GM10847 (cell line): ENCODE measurements around the gene OLIG1.

ENCODE experiments used
- POLR2A ChIP-seq: IDR thresholded peaks from 2 replicates; pipeline ENCODE4 v1.6.1; 2011; ENCODE audit not compliant: insufficient read length; ENCODE audit errors: extremely low read depth

Gene OLIG1

GRCh38 chr21:33101300-33101911 lies 31.5 kb downstream of the OLIG1 start:
- no peak for TF ChIP-seq POLR2A

GRCh38 chr21:33105088-33105487 lies 35.1 kb downstream of the OLIG1 start:
- TF ChIP-seq POLR2A: no peak

DNA sequence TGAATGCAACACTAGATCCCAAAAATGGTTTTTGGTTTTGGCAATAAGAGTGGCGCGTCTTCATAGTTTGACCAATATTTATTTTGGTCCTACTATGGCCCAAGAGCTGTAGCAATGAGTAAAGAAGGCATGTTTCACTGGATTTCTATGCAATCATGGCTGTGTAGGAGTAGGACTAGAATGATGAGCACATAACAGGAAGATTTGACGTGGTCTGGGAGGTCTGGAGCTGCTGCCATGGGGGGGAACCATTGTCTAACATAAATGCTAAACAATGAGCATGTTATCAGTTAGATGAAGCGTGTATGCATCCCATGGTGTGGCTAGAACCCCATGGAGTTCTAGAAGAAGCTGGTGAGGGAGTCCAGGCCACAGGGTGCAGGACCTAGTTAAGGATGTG lies 38.3 kb downstream of the OLIG1 start:
- no peak for TF ChIP-seq POLR2A

DNA sequence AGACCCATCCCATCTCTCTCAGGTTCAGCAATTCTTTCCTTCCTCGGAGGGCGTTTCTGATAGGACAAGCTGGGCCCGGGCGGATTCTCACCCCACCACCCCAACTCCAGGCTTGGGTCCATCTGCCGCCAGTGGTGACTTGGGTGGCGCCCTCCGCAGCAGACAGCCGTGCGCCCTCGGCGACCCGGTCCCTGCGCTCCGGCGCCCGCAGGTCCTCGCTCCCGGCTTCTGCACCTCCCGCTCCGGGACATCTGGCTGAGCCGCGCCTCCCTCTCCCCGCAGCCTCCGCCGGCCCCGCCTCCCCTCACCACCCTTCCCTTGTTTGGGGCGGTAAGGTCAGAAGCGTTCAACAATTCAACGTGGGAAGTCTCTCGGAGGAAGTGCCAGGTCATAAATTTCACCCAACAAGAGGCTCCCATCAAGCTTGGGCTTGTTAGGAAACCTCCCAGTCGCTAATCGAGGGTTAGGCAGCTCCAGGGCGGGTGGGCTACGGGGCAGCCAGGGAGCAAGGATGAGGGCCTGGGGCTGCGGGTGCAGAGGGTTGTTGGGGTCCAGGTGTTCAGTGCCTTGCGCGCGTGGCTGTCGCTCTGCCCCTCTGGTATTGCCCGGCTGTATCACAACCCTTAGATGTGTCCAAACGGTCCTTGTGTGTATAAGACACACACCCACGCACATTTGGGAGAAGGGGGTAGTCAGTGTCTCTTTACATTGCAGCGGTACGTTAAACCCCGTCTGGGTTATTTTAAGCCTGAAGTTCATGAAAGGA lies 39.8 kb downstream of the OLIG1 start:
- no peak for TF ChIP-seq POLR2A

- no peak for TF ChIP-seq POLR2A
These were observed 40.4 kb downstream of the OLIG1 start for GRCh38 chr21:33110340-33110715.

DNA sequence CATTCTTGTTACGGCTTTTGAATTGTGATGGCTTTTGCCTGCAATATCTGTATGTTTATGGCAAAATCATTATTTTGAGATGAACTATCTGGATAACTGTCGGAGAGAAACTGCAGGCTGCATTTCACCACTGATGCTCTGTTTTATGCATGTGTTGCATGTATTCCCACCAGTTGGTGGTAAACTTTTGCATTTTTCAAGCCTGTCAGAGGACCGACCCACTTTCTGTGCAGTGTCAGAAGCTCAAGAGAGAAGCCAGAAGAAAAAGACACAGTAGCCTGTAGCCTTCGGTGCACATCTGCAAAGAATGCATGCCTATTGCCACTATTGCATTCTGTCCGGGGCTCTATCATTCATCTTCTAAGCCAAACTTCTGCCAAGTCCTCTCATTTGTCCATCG lies 41.6 kb downstream of the OLIG1 start:
- no peak for TF ChIP-seq POLR2A

GRCh38 chr21:33112151-33112550 lies 42.2 kb downstream of the OLIG1 start:
- no peak for TF ChIP-seq POLR2A

GRCh38 chr21:33112681-33113080 lies 42.7 kb downstream of the OLIG1 start:
- no peak for TF ChIP-seq POLR2A

DNA sequence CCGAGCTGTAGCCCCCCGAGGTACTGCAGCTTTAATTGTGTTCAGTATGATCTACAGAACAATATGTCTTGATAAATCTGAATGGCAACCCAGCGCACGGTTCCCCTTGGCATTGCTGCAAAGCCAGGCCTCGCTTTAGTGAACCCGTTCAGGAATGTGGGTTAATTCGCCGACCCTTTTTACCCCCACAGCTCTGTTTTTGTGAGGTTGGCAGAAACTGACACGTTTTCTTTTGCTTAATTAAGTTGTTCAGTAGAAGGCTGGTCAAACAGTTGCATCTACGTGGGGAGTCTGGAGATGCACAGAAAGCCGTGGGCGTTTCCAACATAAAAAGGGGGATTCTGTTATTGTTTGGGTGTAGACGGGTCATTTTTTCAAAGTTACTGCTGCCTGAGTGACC lies 43.2 kb downstream of the OLIG1 start:
- no peak for TF ChIP-seq POLR2A

- TF ChIP-seq POLR2A: no peak
These were observed 44.3 kb downstream of the OLIG1 start for GRCh38 chr21:33114276-33114675.

DNA sequence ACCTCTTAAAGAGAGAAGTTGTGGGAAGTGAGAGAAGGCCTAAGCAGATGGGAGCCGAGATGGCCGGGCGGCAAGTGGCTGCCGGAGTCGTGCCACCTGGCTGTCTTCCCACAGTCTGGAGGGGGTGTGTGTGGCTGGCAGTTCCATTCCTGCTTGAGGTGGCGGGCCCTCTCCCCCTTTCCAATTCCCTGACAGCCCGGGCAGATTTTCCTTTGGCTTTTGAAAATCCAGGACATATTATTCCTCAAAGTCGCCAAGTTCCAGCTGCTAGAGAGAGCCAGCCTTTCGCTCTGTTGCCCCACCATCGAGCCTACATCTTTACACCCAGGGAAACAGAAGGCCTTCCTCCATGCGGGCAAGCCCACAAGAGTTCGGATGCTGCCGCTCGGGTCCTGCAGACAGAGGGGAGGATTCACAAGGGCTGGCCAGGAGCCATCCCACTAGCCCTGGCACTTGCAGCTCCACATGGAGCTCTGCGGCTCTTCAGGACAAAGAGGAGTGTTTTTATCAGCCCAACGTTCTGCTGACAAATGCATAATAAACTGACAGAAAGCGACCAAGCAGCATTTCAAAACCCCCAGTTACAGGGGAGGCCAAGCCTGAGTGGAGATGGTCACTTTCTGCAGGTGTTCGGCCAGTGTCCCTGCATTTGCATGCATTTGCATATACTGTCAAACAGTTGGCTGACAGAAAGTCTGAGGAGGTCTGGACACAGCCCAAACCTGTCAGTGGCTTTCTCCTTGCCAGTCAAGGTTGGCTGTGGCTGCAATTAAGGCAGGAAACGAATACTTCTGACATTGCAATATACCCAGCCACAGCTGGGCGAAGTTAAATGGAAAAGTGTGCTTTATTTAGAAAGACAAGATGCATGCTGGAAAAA lies 45.9 kb downstream of the OLIG1 start:
- TF ChIP-seq POLR2A: no peak

DNA sequence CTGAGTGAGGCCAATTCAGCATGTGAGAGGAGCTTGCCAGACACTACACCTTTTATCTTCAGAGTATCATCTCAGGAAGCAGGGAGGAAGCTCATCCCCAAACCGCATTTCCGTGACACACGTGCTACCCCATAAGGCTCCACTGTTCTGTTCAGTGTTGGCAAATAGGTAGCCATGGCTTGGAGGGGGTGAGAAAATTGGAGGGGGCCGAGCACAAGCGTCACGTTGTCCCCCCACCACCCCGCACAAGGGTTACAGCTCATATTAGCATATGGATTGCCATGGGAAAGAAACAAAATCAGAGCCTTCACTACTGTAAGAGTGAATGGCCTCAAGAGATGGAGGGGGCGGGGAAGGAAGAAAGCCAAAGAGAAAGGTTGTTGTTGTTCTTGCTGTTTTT lies 46.7 kb downstream of the OLIG1 start:
- no peak for TF ChIP-seq POLR2A

DNA sequence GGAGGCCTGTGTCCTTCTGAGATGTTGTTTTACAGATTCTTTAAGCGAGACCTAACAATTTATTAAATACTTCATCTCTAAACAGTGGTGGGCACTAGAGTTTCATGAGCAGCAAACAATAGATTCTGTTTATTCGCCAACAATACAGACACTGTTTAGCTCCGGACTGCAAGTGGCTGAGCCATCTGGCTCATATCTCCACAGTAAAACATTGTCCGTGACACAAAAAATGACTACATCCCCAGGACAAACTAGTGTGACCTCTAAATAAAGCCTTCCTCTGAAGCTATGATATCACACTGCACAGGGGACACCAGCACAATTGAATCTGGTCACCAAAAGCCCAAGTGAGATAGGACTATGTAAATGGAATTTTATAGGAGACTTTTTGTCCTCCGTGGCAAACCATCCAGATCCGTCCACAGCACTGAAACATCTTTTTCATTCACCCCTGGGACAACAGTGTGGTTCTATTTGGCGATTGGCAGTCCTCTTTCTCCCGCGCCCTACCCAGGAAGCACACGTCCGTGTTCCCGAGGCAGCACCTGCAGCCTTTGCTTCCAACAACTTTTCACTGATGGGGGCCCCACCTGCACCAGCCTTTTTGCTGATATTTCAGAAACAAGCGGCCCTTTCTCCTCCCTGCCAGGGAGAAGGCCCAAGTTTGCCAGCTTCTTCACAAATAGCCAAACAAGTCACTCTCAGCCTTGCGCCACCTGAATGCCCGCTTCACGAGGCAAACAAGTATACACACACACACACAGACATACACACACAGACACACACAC lies 47.4 kb downstream of the OLIG1 start:
- no peak for TF ChIP-seq POLR2A
